GM10847 (cell line): ENCODE measurements around the gene STK32A.

Experiments
- POLR2A ChIP-seq: IDR thresholded peaks from 2 replicates; pipeline ENCODE4 v1.6.1; 2011; ENCODE audit not compliant: insufficient read length; ENCODE audit errors: extremely low read depth

Gene STK32A

DNA sequence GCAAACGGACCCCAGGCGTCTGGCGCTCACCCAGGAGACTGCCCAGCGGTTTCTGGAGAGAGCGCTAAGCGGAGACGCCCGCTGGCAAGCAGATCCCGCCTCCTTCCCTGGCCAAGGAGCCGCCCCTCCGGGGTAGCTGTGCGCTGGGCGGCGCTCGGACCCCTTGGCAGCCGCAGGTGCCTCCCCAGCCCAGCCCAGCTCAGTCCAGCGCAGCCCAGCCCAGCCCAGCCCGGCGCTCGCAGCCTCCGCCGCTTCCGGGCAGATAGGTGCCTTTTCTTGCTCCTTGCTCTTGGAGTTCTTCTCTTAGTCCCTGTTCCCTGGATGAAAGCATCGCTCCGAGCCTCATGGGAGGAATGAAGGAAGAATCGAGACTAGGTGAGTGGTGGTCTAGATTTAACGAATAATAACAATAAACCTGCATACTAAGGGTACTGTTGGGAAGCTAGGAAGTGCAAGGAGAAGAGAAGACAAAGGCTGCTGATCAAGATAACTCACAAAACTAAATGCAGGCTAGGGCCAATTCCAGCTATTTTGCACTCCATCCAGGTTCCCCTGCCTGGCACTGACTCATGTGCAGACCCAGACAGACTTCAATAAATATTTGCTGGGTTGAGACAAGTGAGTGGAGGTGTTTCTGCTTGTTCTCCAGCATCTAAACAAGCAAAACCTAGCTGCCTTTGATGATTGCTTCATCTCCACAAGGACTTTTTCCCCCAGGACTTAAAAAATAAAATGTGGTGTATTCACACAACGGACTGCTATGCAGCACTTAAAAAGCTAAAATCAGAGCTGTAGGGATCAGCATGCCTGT, at the start of gene STK32A:
STK32A (plus strand) TSS at position 202 of the 811 bp plus-strand sequence. CDS start 4,609 bp downstream, outside the sequence.
- TF ChIP-seq POLR2A, result no peak

DNA sequence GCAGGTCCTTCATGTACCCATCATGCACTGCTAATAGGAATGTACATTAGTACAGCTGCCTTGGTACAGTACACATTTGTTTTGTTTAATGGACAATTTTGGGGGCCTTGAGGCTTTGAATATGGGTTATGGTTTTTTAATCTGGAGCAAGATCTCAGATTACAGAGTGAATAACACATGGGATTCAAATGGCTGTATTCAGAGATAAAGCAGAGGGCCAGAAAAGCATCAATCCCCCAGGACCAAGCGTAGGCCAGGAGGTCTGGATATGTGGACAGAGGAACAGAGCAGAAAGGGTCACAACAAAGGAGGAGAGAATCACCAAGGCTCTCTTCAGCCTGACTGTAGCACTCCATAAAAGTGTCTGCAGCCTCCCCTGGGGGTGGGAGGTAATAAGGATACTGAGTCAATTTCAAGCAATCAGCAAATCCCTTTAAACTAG, 47.7 kb upstream of the STK32A start:
- TF ChIP-seq POLR2A, result no peak

- TF ChIP-seq POLR2A, result no peak
These were observed 46.4 kb upstream of the STK32A start for GRCh38 chr5:147188200-147189108.

GRCh38 chr5:147189109-147189424, 45.8 kb upstream of the STK32A start:
- TF ChIP-seq POLR2A, result no peak

- TF ChIP-seq POLR2A, result no peak
These were observed 44.5 kb upstream of the STK32A start for GRCh38 chr5:147190331-147190730.

GRCh38 chr5:147193123-147193522, 41.7 kb upstream of the STK32A start:
- TF ChIP-seq POLR2A, result no peak

GRCh38 chr5:147200004-147200403, 34.8 kb upstream of the STK32A start:
- TF ChIP-seq POLR2A, result no peak

- TF ChIP-seq POLR2A, result no peak
These were observed 31.6 kb upstream of the STK32A start for GRCh38 chr5:147203213-147203612.

DNA sequence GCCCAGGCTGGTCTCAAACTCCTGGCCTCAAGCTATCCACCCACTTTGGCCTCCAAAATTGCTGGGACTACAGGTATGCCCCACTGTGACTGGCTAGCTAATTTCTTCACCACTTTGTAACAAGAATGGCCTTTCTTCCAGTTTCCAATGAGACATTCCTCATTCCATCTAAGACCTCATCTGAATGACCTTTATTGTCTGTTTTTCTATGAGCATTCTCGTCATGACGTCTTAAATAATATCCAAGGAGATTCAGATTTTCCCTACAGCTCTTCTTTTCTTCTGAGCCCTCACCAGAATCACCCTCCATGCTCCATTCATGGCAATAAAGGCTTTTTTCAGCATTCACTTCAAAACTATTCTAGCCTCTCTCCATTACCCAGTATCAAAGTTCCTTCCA, 30.2 kb upstream of the STK32A start:
- no peak for TF ChIP-seq POLR2A

DNA sequence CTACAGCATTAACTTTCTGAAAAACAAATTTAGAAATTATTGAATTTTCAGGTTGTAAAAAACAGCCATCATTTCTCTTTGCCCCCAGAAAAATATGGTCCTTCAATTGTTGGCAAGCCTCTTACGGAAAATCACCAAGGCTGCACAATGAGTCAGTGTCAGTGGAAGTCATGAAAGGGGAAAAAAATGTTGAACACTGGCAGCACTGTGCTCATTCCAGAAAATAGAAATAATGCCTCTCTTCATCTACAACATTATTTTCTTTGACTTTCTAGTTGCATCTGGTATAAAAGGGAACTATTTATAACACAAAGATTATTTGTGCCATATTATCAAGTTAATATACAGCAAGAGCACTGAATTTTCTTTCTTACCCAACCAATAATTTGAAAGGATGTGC, 26.7 kb upstream of the STK32A start:
- no peak for TF ChIP-seq POLR2A

DNA sequence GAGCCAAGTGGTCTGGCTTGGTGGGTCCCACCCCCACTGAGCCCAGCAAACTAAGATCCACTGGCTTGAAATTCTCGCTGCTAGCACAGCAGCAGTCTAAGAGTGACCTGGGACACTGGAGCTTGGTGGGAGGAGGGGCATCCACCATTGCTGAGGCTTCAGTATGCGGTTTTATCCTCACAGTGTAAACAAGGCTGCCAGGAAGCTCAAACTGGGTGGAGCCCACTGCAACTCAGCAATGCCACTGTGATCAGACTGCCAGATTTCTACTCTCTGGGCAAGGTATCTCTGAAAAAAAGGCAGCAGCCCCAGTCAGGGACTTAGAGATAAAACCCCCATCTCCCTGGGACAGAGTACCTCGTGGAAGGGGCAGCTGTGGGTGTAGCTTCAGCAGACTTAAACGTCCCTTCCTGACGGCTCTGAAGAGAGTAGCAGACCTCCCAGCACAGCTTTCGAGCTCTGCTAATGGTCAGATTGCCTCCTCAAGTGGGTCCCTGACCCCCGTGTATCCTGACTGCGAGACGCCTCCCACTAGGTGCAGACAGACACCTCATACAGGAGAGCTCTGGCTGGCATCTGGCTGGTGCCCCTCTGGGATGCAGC, 18.2 kb upstream of the STK32A start:
- TF ChIP-seq POLR2A, result no peak

DNA sequence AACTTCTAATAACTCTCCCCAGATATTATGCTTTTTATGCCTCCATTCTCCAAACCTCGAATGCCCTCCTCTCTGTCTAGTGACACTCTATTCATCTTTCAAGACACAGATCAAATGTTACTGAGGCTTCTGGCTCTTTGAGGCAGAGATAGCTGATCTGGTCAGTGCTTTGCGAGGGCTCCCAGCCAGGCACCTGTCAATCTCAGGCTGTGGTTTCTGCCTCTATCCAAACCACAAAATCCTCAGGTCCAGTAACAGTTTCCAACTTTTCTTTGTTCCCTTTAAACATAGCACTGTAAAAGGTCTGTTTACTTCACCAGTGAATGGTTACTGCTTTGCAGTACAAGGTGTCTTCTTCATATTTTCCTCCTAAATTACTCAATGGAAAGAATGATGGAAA, 11.5 kb upstream of the STK32A start:
- TF ChIP-seq POLR2A, result no peak

DNA sequence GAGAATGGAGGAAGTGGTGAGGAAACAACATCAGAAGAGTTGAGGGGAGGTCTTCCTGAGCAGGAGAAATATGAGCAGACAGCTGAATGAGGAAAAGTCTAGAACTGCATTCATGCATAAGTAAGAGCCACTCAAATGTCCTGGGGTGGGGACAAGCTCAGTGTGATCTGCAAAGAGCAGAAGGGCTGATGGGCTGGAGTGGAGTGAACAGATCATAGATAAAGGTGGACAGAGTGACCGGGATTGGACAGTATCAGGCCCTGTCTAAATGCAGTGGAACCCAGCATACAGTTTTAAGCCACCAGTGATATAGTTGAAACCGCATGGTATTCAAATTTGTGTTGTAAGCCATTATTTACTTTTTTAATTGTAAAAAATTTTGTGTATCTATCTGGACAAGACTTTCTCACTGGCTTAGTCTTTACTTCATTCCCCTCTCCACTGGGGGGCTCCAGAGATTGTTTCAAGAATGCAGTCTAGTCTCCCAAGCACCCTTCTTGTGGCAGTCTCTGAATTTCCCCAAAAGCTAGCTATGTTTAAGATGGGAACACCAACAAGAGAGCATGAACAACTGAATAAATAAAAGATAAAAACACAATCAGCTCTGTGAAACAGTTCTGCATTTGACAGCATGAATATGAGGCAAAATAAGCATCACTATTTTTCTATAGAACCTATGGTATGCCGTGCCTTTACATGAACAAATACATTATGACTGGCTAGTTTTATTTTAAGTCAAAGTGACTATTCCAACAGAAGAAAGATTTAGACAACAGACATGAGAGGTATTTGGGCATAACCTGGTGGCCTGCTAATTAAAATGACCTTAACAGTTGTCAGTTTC, 10.7 kb upstream of the STK32A start:
- no peak for TF ChIP-seq POLR2A

DNA sequence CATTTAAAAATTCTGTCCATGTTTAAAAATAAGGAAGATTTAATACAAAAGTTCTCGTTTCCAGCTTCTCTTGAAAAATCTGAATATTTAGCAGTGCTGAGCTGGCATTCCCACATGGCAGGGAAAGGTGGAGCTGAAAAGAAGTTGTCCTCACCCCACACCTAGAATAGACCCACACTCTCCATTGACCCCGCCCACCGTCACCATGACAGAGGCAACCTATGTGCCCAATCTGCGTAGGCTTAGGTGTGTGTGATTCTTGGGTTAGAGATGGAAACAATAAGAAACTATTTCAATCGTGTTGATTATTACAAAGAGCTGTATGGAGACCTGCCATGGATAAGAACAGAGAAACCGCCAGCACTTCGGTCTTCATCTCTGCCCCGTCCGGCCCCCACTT, 8.9 kb upstream of the STK32A start:
- TF ChIP-seq POLR2A, result no peak

- TF ChIP-seq POLR2A, result no peak
These were observed 8.3 kb upstream of the STK32A start for GRCh38 chr5:147226512-147226911.
